Panc1 (cell line): Measurements from ENCODE around the gene OR52W1.

Source experiments
- CTCF ChIP-seq: fragments of 450-650 bp; IDR thresholded peaks from 2 replicates; pipeline ENCODE4 v1.5.1; 2017; ENCODE audit warnings: mild to moderate bottlenecking
- POLR2AphosphoS5 ChIP-seq: IDR thresholded peaks from 2 replicates; pipeline ENCODE4 v1.6.1; 2012; ENCODE audit warnings: mild to moderate bottlenecking, low read depth, low read length, moderate library complexity
- REST ChIP-seq, 2 experiments: IDR thresholded peaks; 2 replicates each; pipeline ENCODE4 v1.6.1; 2011 to 2012; ENCODE audit warnings: low read depth in 2 of 2, control low read depth in 1 of 2, low read length in 1 of 2, mild to moderate bottlenecking in 1 of 2, moderate library complexity in 1 of 2; ENCODE audit not compliant: insufficient read depth in 1 of 2
- SIN3A ChIP-seq: IDR thresholded peaks from 2 replicates; pipeline ENCODE4 v1.6.1; 2012; ENCODE audit warnings: low read depth, mild to moderate bottlenecking, low read length, moderate library complexity, borderline replicate concordance; ENCODE audit not compliant: insufficient read depth
- TCF7L2 ChIP-seq: IDR thresholded peaks from 2 replicates; pipeline ENCODE4 v1.6.1; 2011; ENCODE audit warnings: mild to moderate bottlenecking, low read depth, low read length, inconsistent platforms

- TF ChIP-seq CTCF (no peak), POLR2AphosphoS5 (no peak), SIN3A (no peak), REST (IDR thresholded peaks at IDR 0.05; ENCODE audit: insufficient read depth in 1 of 2, low read depth in 2 of 2, low read length in 1 of 2) (no peak), TCF7L2 (no peak)
Observed at GRCh38 chr11:6233984-6234386, 35.0 kb downstream of the OR52W1 start.
